Sigmoid colon (tissue), 7 donors: ENCODE results near the gene PEX14. TPM values are rescaled to one million over a fixed set of nuclear protein-coding genes. Genes with fewer than 3 reads are reported as not detected.
A peak's percentile ranks its signal among the peaks of the same experiment; 100 is the strongest.
"Not testable (repeated sequence)": the region's sequence is repeated elsewhere in the genome, so short reads cannot be mapped to it uniquely, and the experiment has no call there.

ENCODE experiments used
- DNase-seq: peaks from one replicate; pipeline ENCODE4 v3.0.0-alpha.2; 2019
- H3K27ac ChIP-seq, 4 donors: fragments of 200-600 bp; sonication (generic); one replicate each; pipeline ENCODE4 v1.5.1; 2016 to 2019; ENCODE audit warnings: mild to moderate bottlenecking in 1 of 4
- H3K27me3 ChIP-seq, 3 donors: fragments of 200-600 bp; sonication (generic); one replicate each; pipeline ENCODE4 v1.5.1; 2019; ENCODE audit warnings: mild to moderate bottlenecking in 1 of 3
- H3K36me3 ChIP-seq, 4 donors: fragments of 200-600 bp; sonication (generic); one replicate each; pipeline ENCODE4 v1.5.1; 2016 to 2019
- H3K4me1 ChIP-seq, 4 donors: fragments of 200-600 bp; sonication (generic); one replicate each; pipeline ENCODE4 v1.5.1; 2017 to 2019
- H3K4me3 ChIP-seq, 4 donors: fragments of 200-600 bp; sonication (generic); one replicate each; pipeline ENCODE4 v1.5.1; 2017 to 2019; ENCODE audit warnings: mild to moderate bottlenecking in 2 of 4, moderate library complexity in 1 of 4
- H3K9me3 ChIP-seq, 4 donors: fragments of 200-600 bp in 3 of 4; sonication (generic) in 3 of 4; one replicate each; pipeline versions ENCODE4 v1.5.1 to v1.6.1; 2013 to 2019
- CTCF ChIP-seq, 4 experiments: fragments of 450-650 bp in 3 of 4; fragments of 200-600 bp in 1 of 4; IDR thresholded peaks; one replicate each; pipeline ENCODE4 v1.5.1; 2016 to 2019; ENCODE audit warnings: antibody characterized with exemption in 4 of 4, mild to moderate bottlenecking in 3 of 4, moderate library complexity in 2 of 4
- EP300 ChIP-seq, 4 donors: sonication (generic); formaldehyde crosslinking; IDR thresholded peaks; one replicate each; pipeline ENCODE4 v1.6.1; 2017; ENCODE audit warnings: antibody characterized with exemption in 4 of 4
- POLR2A ChIP-seq, 2 donors: fragments of 450-650 bp; IDR thresholded peaks; one replicate each; pipeline ENCODE4 v1.6.1; 2016; ENCODE audit warnings: antibody characterized with exemption in 2 of 2, mild to moderate bottlenecking in 2 of 2, moderate library complexity in 2 of 2
- POLR2AphosphoS5 ChIP-seq, 4 donors: sonication (generic); formaldehyde crosslinking; IDR thresholded peaks; one replicate each; pipeline ENCODE4 v1.6.1; 2017; ENCODE audit warnings: antibody characterized with exemption in 4 of 4
- WGBS, 2 donors: extraction: QIAGEN DNeasy Blood & Tissue Kit; methylation state at CpG; one replicate each; pipeline ENCODE4 v1.1.7; 2013; 5-methylcytosine and 5-hydroxymethylcytosine counted together
- intact Hi-C: fragments of 100-400 bp; cut with DNase I; formaldehyde crosslinking; loops from one replicate; pipeline ENCODE4 v1.15.1; 2023
- polyA plus RNA-seq, 3 donors: library from polyadenylated mRNA; stranded (reverse); fragments of 200-250 nt; gene quantifications; one replicate each; pipeline ENCODE4 v1.2.3, GENCODE V29; 2013
- total RNA-seq, 4 donors: library from RNA; depleted of rRNA; stranded (reverse); fragments of >200 nt; gene quantifications; one replicate each; pipeline ENCODE4 v1.1.0, GENCODE V29; 2016
- donor health status: healthy with polysubstance abuse.
- donor health status: Bipolar disorder and iron deficiency.
- donor health status: healthy.

The PEX14 gene
- total and polyA plus RNA-seq, 7 donors = 8.3 to 23.3 (median 14.4) TPM

- H3K27me3 ChIP-seq = no peaks in the 10 kb centered on the region
- H3K36me3 ChIP-seq = peaks cover 0 to 10% (median 1%) of the 10 kb centered on the region in 4 donors
- no peak for DNase-seq
- TF ChIP-seq POLR2AphosphoS5 (IDR thresholded peaks at IDR 0.05) = no peak
- intact Hi-C loops = no loop called here
- H3K4me3 ChIP-seq = no peak overlapping the region
- H3K27ac ChIP-seq = peak overlapping the region in 2 of 4 donors; percentile 53 to 60
- H3K4me1 ChIP-seq = peaks cover 0 to 15% (median 14%) of the 10 kb centered on the region in 4 donors
- no peaks in the 10 kb centered on the region for H3K9me3 ChIP-seq
- WGBS, 2 donors = 85 to 90% methylated on average over 14 of the region's 14 CpGs
Measured at GRCh38 chr1:10495952-10496351, 21.2 kb downstream of the PEX14 start.

GRCh38 chr1:10497109-10497508 is 22.4 kb downstream of the PEX14 start:
- WGBS, 2 donors = 92 to 94% methylated on average over 7 of the region's 7 CpGs
- Histone ChIP-seq H3K27ac (no peak overlapping the region), H3K9me3 (no peaks in the 10 kb centered on the region), H3K4me3 (no peak overlapping the region), H3K36me3 (peaks cover 0 to 10% (median 1%) of the 10 kb centered on the region in 4 donors), H3K27me3 (no peaks in the 10 kb centered on the region), H3K4me1 (peaks cover 0 to 15% (median 14%) of the 10 kb centered on the region in 4 donors)
- TF ChIP-seq POLR2AphosphoS5 (IDR thresholded peaks at IDR 0.05) (no peak), CTCF (IDR thresholded peaks at IDR 0.05) (no peak), EP300 (IDR thresholded peaks at IDR 0.05) (no peak), POLR2A (IDR thresholded peaks at IDR 0.05) (no peak)
- DNase-seq = no peak
- intact Hi-C loops = no loop called here

- Histone ChIP-seq H3K9me3 (no peaks in the 10 kb centered on the region), H3K27ac (no peak overlapping the region), H3K4me1 (peaks cover 0 to 15% (median 14%) of the 10 kb centered on the region in 4 donors), H3K4me3 (no peak overlapping the region), H3K27me3 (no peaks in the 10 kb centered on the region), H3K36me3 (peaks cover 0 to 10% (median 1%) of the 10 kb centered on the region in 4 donors)
- intact Hi-C loops = no loop called here
- DNase-seq = no peak
- TF ChIP-seq CTCF (IDR thresholded peaks at IDR 0.05) = no peak
- no peak for TF ChIP-seq POLR2AphosphoS5 (IDR thresholded peaks at IDR 0.05)
- TF ChIP-seq POLR2A (IDR thresholded peaks at IDR 0.05) = no peak
- no peak for TF ChIP-seq EP300 (IDR thresholded peaks at IDR 0.05)
- 79% methylated on average over 8 of the region's 8 CpGs for WGBS, 2 donors
Measured at GRCh38 chr1:10498231-10498630, 23.5 kb downstream of the PEX14 start.

GRCh38 chr1:10502206-10502605 is 27.5 kb downstream of the PEX14 start:
- H3K4me3 ChIP-seq = no peak overlapping the region
- no peak for TF ChIP-seq POLR2AphosphoS5 (IDR thresholded peaks at IDR 0.05)
- no peak for TF ChIP-seq POLR2A (IDR thresholded peaks at IDR 0.05)
- TF ChIP-seq EP300 (IDR thresholded peaks at IDR 0.05) = no peak
- no peak for TF ChIP-seq CTCF (IDR thresholded peaks at IDR 0.05)
- intact Hi-C loops = no loop called here
- no peaks in the 10 kb centered on the region for H3K27me3 ChIP-seq
- H3K9me3 ChIP-seq = no peaks in the 10 kb centered on the region
- no peaks in the 10 kb centered on the region for H3K4me1 ChIP-seq
- no peak overlapping the region for H3K27ac ChIP-seq
- 26 to 73% methylated on average over 5 of the region's 5 CpGs for WGBS, 2 donors
- DNase-seq = no peak
- peaks cover 0 to under 1% (median 0%) of the 10 kb centered on the region in 4 donors for H3K36me3 ChIP-seq

GRCh38 chr1:10504249-10504648 is 29.5 kb downstream of the PEX14 start:
- TF ChIP-seq EP300 (IDR thresholded peaks at IDR 0.05) (no peak), POLR2AphosphoS5 (IDR thresholded peaks at IDR 0.05) (no peak), POLR2A (IDR thresholded peaks at IDR 0.05) (no peak), CTCF (IDR thresholded peaks at IDR 0.05) (no peak)
- H3K4me1 ChIP-seq = peaks cover 0 to 5% (median 2%) of the 10 kb centered on the region in 4 donors
- H3K4me3 ChIP-seq = no peak overlapping the region
- 55 to 64% methylated on average over 5 of the region's 5 CpGs for WGBS, 2 donors
- H3K9me3 ChIP-seq = no peaks in the 10 kb centered on the region
- H3K36me3 ChIP-seq = no peaks in the 10 kb centered on the region
- H3K27me3 ChIP-seq = no peaks in the 10 kb centered on the region
- intact Hi-C loops = no loop called here
- no peak overlapping the region for H3K27ac ChIP-seq
- DNase-seq = peak; percentile 32

- H3K4me3 ChIP-seq, H3K27me3 ChIP-seq, H3K27ac ChIP-seq, H3K9me3 ChIP-seq, H3K36me3 ChIP-seq, DNase-seq, intact Hi-C loops: not testable (repeated sequence)
- H3K4me1 ChIP-seq = peaks cover 0 to 19% (median 18%) of the 10 kb centered on the region in 4 donors
- WGBS, 2 donors = 72 to 92% methylated on average over 12 of the region's 12 CpGs
Measured at GRCh38 chr1:10506046-10506676, 31.4 kb downstream of the PEX14 start.
